Prostate gland (tissue), 2 donors: Measurements from ENCODE around the gene GPRIN3. TPM values are rescaled to one million over a fixed set of nuclear protein-coding genes. Genes with fewer than 3 reads are reported as not detected.
"Not testable (repeated sequence)": the region's sequence is repeated elsewhere in the genome, so short reads cannot be mapped to it uniquely, and the experiment has no call there.

Experiments
- DNase-seq: peaks from one replicate; pipeline ENCODE4 v3.0.0-alpha.2; 2019; ENCODE audit warnings: low spot score
- H3K27ac ChIP-seq, 2 donors: fragments of 200-600 bp; sonication (generic); 2 replicates each; pipeline ENCODE4 v1.5.1; 2017 to 2019
- H3K27me3 ChIP-seq: fragments of 200-600 bp; sonication (generic); replicated peaks from 2 replicates; pipeline ENCODE4 v1.5.1; 2019; ENCODE audit not compliant: insufficient read depth
- H3K36me3 ChIP-seq, 2 donors: fragments of 200-600 bp; sonication (generic); 1 replicate in 1 of 2; 2 replicates in 1 of 2; pipeline versions ENCODE4 v1.5.1 to v1.8.1; 2017 to 2019
- H3K4me1 ChIP-seq: fragments of 200-600 bp; sonication (generic); replicated peaks from 2 replicates; pipeline ENCODE4 v1.5.1; 2019
- H3K4me3 ChIP-seq, 2 donors: fragments of 200-600 bp; sonication (generic); 2 replicates each; pipeline ENCODE4 v1.5.1; 2017 to 2019
- H3K9me3 ChIP-seq: fragments of 200-600 bp; sonication (generic); 2 replicates; pipeline ENCODE4 v1.5.1; 2017
- CTCF ChIP-seq, 4 experiments: fragments of 200-600 bp in 2 of 4; fragments of 450-650 bp in 2 of 4; sonication (generic) in 2 of 4; IDR thresholded peaks; 1 replicate in 3 of 4; 2 replicates in 1 of 4; pipeline ENCODE4 v1.5.1; 2016 to 2019; ENCODE audit warnings: antibody characterized with exemption in 4 of 4, mild to moderate bottlenecking in 2 of 4, moderate library complexity in 2 of 4
- POLR2A ChIP-seq: fragments of 450-650 bp; IDR thresholded peaks from one replicate; pipeline ENCODE4 v1.6.1; 2016; ENCODE audit warnings: antibody characterized with exemption, mild to moderate bottlenecking
- POLR2AphosphoS5 ChIP-seq: sonication (generic); formaldehyde crosslinking; IDR thresholded peaks from one replicate; pipeline ENCODE4 v1.6.1; 2017; ENCODE audit warnings: antibody characterized with exemption
- WGBS: methylation state at CpG from one replicate; pipeline ENCODE4 v1.1.5; 2018; 5-methylcytosine and 5-hydroxymethylcytosine counted together
- intact Hi-C: fragments of 100-400 bp; cut with DNase I; formaldehyde crosslinking; loops from one replicate; pipeline ENCODE4 v1.14.2; 2022
- total RNA-seq, 2 donors: library from RNA; depleted of rRNA; stranded (reverse); fragments of >200 nt; gene quantifications; one replicate each; pipeline ENCODE4 v1.1.0, GENCODE V29; 2016

Gene GPRIN3
- total RNA-seq, 2 donors from 2014 or later = 0.77 to 2.4 TPM

- TF ChIP-seq CTCF (IDR thresholded peaks at IDR 0.05) = no peak
- TF ChIP-seq POLR2A = no peak
- TF ChIP-seq POLR2AphosphoS5 = no peak
- no peaks in the 10 kb centered on the region for H3K4me1 ChIP-seq
- H3K27ac ChIP-seq = no peak overlapping the region
- intact Hi-C loops = no loop called here
- H3K36me3 ChIP-seq = no peaks in the 10 kb centered on the region
- 63% methylated on average over 1 of the region's 1 CpG for WGBS
- DNase-seq = no peak
- H3K27me3 ChIP-seq = no peaks in the 10 kb centered on the region
- no peaks in the 10 kb centered on the region for H3K9me3 ChIP-seq
- H3K4me3 ChIP-seq = no peak overlapping the region
Observed at GRCh38 chr4:89204624-89205023, 103.0 kb downstream of the GPRIN3 start.

- H3K27me3 ChIP-seq = no peaks in the 10 kb centered on the region
- WGBS = 70% methylated on average over 3 of the region's 3 CpGs
Observed at GRCh38 chr4:89203902-89204301, 103.7 kb downstream of the GPRIN3 start.

GRCh38 chr4:89199394-89199793 lies 108.2 kb downstream of the GPRIN3 start:
- 91% methylated on average over 1 of the region's 1 CpG for WGBS
- H3K27ac ChIP-seq, H3K9me3 ChIP-seq, H3K4me1 ChIP-seq, H3K4me3 ChIP-seq, intact Hi-C loops, H3K36me3 ChIP-seq, DNase-seq, H3K27me3 ChIP-seq: not testable (repeated sequence)

More at GRCh38 chr4:89203902-89204301, 103.7 kb downstream of the GPRIN3 start:
- no peak for DNase-seq
- Histone ChIP-seq H3K27ac (no peak overlapping the region), H3K9me3 (no peaks in the 10 kb centered on the region), H3K4me3 (no peak overlapping the region), H3K36me3 (no peaks in the 10 kb centered on the region), H3K4me1 (no peaks in the 10 kb centered on the region)
- intact Hi-C loops = no loop called here
- TF ChIP-seq POLR2A (no peak), POLR2AphosphoS5 (no peak), CTCF (IDR thresholded peaks at IDR 0.05) (no peak)

- 93% methylated on average over 2 of the region's 2 CpGs for WGBS
- no peaks in the 10 kb centered on the region for H3K36me3 ChIP-seq
- no peaks in the 10 kb centered on the region for H3K27me3 ChIP-seq
- no peaks in the 10 kb centered on the region for H3K9me3 ChIP-seq
- TF ChIP-seq POLR2A = no peak
- no peak for TF ChIP-seq POLR2AphosphoS5
- TF ChIP-seq CTCF (IDR thresholded peaks at IDR 0.05) = no peak
- H3K4me3 ChIP-seq = no peak overlapping the region
- no peak overlapping the region for H3K27ac ChIP-seq
- intact Hi-C loops = no loop called here
- no peak for DNase-seq
- no peaks in the 10 kb centered on the region for H3K4me1 ChIP-seq
Observed at GRCh38 chr4:89197920-89198319, 109.7 kb downstream of the GPRIN3 start.

GRCh38 chr4:89196745-89197144 lies 110.9 kb downstream of the GPRIN3 start:
- Histone ChIP-seq H3K4me1 (no peaks in the 10 kb centered on the region), H3K27ac (no peak overlapping the region), H3K9me3 (no peaks in the 10 kb centered on the region), H3K27me3 (no peaks in the 10 kb centered on the region), H3K36me3 (no peaks in the 10 kb centered on the region), H3K4me3 (no peak overlapping the region)
- TF ChIP-seq POLR2AphosphoS5 (no peak), CTCF (IDR thresholded peaks at IDR 0.05) (no peak), POLR2A (no peak)
- WGBS = 30% methylated on average over 2 of the region's 2 CpGs
- intact Hi-C loops = no loop called here
- DNase-seq = no peak
